Activated gamma-delta T cell (primary cell): ENCODE measurements around the gene TGFBI.
A peak's percentile ranks its signal among the peaks of the same experiment; 100 is the strongest.

ENCODE experiments used
- DNase-seq: peaks from one replicate; lab custom pipeline; 2025; lab: John Stamatoyannopoulos, UW

The TGFBI gene

GRCh38 chr5:136063778-136064465 is 35.1 kb downstream of the TGFBI start:
- no peak for DNase-seq

- no peak for DNase-seq
Observed at GRCh38 chr5:136064510-136064909, 35.7 kb downstream of the TGFBI start.

GRCh38 chr5:136065588-136065987 is 36.8 kb downstream of the TGFBI start:
- DNase-seq, result no peak

GRCh38 chr5:136066661-136067271 is 38.0 kb downstream of the TGFBI start:
- DNase-seq, result no peak

- DNase-seq, result no peak
Observed at GRCh38 chr5:136067422-136067821, 38.6 kb downstream of the TGFBI start.

- DNase-seq, result no peak
Observed at GRCh38 chr5:136070486-136071285, 41.9 kb downstream of the TGFBI start.

- DNase-seq, result no peak
Observed at GRCh38 chr5:136073714-136074529, 45.1 kb downstream of the TGFBI start.

GRCh38 chr5:136075466-136075891 is 46.7 kb downstream of the TGFBI start:
- no peak for DNase-seq

- no peak for DNase-seq
Observed at GRCh38 chr5:136076067-136076466, 47.3 kb downstream of the TGFBI start.

GRCh38 chr5:136076881-136077445 is 48.2 kb downstream of the TGFBI start:
- no peak for DNase-seq

- DNase-seq, result no peak
Observed at GRCh38 chr5:136079195-136079985, 50.6 kb downstream of the TGFBI start.

- DNase-seq, result no peak
Observed at GRCh38 chr5:136080113-136080482, 51.3 kb downstream of the TGFBI start.

- DNase-seq, result peak; percentile 44
Observed at GRCh38 chr5:136080483-136081216, 51.9 kb downstream of the TGFBI start.

- no peak for DNase-seq
Observed at GRCh38 chr5:136081217-136081591, 52.4 kb downstream of the TGFBI start.

GRCh38 chr5:136082390-136083193 is 53.8 kb downstream of the TGFBI start:
- DNase-seq, result no peak

- DNase-seq, result no peak
Observed at GRCh38 chr5:136084698-136085097, 55.9 kb downstream of the TGFBI start.

GRCh38 chr5:136086783-136087566 is 58.2 kb downstream of the TGFBI start:
- DNase-seq, result no peak
